NOMO-1 treated with dmso at 0.1 percent for 144 hours (cell line): ENCODE results near the gene DBP.
A peak's percentile ranks its signal among the peaks of the same experiment; 100 is the strongest.
"Not testable (repeated sequence)": the region's sequence is repeated elsewhere in the genome, so short reads cannot be mapped to it uniquely, and the experiment has no call there.

Experiments
- DNase-seq: peaks from one replicate; lab custom pipeline; 2025; ENCODE audit not compliant: unreplicated experiment; lab: John Stamatoyannopoulos, UW

Gene DBP

DNA sequence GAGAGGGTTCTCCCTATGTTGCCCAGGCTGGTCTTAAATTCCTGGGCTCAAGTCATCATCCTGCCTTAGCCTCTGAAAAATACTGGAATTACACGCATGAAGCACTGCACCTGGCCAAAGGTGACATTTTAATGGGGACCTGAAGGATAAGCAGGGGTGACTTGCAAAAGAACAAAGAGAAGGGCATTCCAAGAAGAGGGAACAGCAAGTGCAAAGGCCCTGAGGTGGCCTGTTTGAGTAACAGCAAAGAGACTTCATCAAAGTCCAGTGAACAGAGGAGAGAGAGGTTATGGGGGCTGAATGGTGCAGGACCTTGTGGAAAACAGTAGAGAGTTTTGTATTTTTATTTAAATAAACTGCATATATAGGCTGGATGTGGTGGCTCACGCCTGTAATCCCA is 4.7 kb upstream of the DBP start:
- no peak for DNase-seq

DNA sequence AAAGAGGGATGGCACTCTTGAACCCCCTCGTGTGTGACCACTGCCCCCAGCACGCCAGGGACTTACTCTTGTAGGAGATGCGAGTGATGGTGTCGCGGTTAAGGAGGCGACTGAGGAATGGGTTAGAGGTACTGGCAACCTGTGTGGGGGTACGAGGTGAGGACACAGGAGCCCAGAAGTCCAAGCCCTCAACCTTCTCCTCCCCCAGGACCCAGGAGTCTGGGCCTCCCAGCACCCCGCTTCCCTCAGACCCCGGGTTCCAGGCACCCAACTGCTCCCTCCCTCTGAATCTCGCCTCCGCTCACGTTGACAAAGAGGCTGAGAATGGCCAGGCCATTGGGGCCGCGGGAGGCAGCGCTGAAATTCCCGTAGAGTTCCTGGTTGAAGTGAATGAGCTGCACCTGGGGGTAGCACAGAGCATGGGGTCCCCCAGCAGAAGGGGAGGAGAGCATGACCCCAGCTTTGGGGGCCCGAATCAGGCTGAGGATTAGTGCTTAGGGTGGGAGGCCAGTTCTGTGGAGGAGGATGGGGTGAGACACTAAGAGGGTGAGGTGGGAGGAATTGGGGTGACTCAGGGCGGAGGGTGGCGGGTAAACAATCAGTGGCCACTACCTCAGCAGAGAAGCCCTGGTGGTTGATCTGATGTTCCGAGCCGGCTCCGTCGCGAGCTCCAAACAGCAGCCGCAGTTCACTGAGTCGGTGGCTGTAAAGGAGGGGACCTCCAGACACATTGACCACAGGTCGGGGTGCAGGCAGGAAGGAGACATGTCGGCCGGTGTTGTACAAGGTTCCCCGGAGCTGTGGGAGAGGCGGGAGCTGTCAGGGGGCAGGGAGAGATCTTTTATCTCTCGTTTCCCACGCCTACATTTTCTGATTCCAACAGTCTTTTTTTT is 2.5 kb upstream of the DBP start:
- DNase-seq = no peak

DNA sequence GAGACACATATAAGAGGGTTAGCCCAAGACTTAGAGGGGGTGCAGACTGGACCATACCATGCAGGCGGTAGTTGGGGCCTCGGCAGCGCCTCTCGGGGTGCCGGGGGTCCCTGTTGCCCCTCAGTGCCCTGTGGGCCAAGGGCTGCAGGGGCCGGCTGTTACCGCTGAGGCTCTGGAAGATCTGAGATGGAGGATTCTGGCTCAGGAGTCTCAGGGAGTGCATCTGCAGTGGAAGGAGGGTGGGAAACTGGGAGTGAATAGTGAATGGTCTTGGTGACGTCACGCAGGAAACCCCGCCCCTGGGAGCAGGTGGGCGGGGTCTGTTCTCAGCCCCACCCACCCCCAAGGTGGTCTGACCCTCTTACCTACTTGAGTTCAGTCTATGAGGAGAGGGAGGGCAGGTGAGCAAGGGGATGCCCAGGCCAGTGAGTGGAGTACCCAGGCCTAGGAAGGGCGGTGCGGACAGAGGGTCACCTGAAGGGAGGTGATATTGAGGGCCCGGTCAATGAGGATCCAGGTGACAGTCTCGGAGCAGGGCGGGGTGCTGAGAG is 1.7 kb upstream of the DBP start:
- DNase-seq = no peak

DNA sequence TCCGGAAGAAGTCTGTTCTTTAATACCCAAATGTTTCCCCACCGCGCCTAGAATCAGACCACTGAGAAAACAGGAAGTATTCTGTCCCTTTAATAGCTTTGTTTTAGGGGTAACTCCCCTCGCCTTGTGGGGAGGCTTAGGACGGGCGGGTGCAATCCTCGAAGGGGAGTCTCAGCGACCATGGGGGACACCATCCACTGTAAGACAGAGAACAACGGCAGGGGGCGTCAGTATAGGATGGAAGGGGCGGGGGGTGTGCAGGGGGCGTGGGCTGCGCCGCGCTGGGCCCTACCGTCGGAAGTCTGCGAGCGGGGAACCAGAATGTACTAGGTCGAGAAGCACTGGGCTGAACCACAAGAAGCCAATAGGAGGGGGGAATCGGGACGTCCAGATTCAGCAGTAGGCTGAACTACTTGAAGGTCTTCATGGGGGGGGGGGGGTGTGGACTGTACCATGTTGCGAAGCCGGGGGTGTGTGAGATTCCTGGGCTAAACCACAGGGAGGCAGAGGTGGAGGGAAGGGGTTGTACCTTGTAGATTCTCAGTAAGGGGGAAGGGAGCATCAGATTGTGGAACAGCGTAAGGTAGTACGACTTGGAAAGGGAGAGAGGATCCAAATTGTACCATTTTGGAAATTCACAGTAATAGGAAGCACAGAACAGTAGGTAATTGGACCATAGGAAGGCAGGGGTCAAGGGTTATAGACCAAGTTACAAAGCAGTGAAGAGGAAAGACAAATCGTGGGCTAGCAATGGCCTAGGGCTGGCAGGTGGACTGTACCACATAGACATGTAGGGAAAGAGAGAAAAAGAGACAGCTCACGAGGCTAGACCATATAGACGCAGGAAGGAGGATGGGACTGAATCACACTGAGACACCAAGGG is 1.0 kb upstream of the DBP start:
- peak; percentile 75 for DNase-seq

DNA sequence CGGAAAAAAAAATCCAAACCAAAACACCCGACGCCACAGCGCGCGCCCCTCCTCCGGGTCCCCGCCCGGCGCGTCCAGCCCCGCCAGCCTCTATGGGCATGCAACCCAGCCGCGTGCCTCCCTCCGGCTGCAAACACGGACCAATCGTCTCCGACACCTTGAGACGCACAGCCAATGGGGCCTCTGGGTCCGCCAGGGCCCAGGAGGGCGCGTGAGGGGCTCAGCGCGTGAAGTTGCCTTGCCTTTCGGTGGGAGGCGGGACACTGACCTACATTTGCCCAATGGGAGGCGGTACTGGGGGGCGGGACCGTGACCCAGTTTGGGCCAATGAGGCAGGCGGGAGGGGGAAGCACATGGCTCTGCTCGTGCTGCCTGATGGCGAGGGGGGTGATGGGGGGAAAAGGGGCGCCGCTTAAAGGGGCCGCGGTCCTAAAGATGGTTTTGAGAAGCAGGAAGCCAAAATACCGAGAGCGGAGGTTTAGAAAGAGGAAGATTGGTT is 319 bp upstream of the DBP start:
- DNase-seq = peak; percentile 98

DNA sequence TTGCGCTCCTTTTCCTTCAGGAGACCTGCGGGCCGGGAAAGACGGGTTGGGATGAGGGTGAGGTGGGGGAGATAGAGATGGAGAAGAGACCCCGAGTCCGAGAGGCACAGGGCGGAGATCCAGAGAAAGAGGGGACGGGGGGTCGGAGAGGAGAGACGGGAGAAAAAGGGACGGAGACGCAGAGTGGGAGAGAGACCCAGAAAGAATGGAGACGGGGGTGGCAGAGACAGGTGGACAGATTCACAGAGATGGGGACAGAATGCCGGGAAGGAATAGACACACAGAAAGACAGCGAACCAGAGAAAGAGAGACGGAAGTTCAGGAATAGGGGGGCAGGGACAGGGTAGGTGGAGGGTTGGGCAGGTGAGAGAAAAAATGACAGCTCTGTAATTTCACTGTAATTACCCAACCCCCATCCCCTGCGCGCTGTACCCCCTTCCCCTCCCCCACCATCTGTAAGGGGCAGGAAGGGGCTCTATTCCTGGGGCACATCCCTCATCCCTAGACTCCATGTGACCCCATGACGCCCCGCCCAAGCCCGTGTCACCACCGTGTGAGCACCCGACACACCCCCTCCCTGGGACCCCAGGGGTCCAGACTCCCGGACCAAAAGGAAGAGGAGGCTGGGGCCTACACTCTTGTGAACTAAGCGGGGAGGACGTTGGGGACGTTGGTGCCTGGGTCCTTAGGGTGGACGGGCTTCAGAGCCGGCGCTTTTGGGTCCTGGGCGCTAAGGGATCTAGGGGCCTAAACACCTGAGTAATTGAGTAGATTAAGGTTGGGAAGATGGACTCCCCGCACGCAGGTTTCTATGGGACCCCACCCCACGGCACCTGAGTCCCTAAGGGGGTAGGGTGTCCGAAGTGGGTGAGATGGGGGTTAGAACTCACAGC is 967 bp downstream of the DBP start:
- no peak for DNase-seq

DNA sequence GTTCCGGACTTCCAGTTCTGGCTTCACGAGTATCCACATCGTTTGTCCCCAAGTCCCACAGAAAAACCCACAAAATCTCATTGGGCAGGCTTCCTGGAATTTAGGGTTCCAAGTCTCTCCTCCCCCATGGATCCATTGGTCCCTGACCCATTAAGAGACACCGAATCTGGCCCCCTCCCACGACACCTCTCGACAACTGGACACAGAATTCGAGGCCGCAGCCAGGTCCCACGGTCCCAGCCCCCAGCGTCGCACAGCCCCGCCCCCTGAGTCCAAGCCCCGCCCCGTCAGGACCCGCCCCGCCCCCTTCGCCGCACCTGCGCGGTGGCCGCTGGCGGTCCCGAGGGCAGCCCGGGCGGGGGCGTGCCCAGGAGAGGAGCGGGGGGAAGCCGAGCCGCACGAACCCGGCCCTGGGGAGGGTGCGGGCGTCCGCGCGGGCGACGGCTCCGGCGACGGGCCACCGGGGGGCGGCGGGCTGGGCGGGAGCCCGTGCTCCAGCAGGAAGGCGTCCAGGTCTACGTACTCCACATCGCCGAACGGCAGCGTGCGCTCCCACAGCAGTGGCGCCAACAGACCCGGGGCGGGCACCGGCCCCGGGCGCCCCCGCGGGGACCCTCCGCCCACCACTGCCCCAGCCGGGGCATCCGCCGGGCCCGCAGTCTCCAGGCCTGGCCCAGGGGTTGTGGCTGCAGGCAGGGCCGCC is 1.8 kb downstream of the DBP start:
- DNase-seq = peak; percentile 51

DNA sequence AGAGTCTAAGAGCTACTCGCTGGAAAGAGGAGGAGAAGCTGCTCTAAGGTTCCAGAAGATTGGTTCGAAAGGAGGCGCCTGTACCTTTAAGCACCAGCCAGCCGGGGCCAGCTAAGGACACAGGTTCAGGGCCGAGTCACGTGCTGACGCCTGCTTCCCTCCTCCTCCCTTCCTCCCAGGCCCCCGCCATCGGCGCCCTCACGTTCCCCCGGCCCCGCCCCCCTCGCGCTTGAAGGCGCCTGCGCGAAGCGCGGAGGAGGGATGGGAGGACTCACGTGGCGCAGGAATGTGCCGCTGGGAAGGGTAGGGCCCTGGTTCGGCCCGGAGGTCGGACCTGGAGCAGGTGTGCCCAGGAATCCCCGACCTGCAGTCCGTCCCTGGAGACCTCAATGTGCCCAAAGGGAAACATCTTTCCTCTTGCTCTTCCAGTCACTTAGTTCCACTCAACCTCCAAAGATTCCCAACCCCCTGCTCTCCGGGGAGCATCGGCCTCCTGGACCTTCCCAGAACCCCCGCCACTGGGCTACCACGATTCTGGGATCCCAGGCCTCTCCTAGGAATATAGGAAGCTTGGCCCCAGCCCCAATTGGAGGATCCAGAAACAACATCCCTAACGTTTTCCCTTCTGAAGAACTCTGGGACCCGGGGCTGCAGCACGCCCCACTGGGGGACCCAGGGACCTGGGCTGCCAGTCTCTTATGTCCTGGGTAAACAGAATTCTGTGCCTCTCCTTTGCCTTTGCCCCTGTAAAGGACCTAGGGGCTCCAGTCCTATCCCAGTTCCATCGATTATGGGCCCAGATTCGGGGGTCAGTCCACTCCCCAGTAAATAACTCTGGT is 2.5 kb downstream of the DBP start:
- DNase-seq = peak; percentile 93

DNA sequence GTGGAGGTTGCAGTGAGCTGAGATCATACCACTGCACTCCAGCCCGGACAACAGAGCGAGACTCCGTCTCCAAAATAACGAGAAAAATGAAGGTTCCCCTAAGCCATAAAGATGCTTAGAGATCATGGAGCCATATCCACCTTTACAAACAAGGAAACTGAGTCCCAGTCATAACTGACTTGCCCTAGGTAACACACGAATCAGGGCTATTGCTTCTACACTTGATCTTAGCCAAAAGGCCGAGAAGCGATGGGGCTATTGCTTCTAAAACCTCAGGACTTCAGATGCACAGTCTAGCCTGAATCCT is 3.2 kb downstream of the DBP start:
- no peak for DNase-seq

DNA sequence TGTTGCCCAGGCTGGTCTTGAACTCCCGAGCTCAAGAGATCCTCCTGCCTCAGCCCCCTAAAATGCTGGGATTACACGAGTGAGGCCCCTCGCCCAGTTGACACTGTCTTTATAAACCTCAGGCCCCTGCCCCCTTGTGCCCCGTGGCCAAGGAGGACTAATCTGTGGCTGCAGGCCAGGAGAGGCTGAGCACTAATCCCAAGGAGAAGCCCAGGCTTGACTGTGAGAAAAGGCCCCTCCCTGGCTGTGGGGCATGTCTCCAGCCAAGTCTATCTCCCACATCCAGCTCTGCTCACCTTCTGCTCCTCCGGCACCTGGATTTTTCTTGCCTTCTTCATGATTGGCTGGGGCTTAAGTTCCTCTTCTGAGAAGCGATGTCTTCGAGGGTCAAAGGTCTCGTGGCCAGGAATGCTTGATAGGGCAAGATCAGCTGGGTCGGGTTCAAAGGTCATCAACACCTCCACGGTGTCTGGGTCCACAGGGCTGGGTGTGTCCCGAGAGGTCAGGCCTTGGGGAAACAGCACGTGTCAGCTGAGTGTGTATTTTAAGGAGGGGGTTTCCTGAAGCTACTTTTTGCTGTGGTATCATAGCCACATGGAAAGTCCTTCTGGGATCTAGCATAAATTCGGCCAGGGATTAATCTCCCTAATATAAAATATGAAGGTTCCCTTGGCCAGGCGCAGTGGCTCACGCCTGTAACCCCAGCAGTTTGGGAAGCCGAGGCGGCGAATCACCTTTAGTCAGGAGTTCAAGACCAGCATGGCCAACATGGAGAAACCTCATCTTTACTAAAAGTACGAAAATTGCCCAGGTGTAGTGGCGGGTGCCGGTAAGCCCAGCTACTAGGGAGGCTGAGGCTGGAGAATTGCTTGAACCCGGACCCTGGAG is 3.8 kb downstream of the DBP start:
- DNase-seq = no peak

DNA sequence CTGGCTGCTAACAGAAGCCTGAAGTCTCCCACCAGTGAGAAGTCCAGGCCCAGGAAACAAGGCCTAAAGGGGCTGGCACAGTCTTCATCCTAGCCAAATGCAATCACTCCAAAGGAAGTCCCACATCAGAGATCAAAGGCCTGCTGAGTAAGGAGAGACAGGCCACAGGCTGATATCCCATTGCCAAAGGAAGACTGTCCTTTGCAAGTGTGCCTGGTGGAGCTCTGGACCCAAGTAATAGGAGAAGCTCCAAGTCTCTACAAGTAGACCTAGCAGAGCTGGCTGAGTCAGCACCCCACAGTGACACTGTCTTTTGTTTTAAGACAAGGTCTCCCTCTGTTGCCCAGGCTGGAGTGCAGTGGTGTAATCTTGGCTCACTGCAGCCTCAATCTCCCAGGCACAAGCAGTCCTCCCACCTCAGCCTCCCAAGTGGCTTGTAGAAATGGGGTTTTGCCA is 4.5 kb downstream of the DBP start:
- no peak for DNase-seq

DNA sequence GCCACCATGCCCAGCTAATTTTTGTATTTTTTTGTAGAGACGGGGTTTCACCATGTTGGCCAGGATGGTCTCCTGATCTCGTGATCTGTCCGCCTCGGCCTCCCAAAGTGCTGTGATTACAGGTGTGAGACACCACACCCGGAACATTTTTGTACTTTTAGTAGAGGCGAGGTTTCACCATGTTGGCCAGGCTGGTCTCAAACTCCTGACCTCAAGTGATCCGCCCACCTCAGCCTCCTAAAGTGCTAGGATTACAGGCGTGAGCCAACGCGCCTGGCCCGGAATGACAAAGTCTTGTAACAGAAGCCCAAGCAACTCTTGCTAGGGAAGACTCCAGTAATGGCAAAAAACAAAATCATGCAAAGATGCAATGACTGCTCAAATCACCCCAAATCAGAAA is 4.9 kb downstream of the DBP start:
- not testable (repeated sequence) for DNase-seq

DNA sequence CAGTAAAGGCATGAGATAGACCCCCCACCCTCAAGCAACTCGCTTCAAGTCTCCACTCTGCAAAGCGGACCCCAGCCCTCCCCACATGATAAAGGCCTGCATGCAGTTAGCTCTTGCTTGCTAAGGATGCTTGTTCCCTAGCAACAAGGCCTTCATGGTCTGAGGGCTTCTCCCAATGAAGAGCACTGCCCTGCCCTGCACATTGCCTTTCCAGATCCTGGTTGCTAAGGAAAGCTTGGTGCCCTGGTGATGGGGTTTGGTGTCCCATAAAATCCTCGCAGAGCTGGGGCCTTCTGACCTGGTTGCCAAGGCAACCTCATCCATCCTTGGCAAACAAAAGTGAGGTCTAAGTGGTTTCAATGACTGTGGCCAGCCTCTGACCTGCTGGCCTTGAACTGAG is 6.0 kb downstream of the DBP start:
- DNase-seq = no peak

DNA sequence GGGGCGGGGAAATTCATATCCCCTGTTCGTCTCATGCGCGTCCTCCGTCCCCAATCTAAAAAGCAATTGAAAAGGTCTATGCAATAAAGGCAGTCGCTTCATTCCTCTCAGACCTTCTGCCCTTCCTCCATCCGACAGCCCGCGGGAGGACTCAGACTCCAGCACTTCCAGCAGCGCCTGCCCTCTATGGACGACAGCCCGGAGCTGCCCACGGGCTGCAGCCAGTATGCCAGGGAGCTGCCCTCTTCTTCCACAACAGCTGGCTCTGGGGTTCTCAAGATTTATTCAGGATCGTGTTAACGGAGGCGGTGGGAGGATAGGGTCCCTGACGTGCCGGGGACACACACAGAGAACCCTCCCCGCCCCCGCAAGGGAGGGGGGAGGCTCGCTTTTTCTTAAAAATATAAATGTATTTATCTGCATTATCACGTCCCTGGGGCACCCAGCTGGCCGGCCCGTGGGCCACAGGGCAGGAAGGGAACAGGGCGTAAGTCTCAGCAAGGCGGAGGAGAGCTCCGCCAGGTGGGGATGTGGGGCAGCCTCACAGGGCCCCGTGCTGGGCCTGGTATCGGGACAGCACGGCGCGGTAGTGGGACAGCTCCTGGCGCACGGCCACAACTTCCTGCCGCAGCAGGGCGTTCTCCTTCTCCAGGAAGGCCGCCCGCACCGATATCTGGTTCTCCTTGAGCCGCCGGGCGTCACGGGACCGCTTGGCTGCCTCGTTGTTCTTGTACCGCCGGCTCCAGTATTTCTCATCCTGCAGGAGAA is 6.7 kb downstream of the DBP start:
- no peak for DNase-seq

DNA sequence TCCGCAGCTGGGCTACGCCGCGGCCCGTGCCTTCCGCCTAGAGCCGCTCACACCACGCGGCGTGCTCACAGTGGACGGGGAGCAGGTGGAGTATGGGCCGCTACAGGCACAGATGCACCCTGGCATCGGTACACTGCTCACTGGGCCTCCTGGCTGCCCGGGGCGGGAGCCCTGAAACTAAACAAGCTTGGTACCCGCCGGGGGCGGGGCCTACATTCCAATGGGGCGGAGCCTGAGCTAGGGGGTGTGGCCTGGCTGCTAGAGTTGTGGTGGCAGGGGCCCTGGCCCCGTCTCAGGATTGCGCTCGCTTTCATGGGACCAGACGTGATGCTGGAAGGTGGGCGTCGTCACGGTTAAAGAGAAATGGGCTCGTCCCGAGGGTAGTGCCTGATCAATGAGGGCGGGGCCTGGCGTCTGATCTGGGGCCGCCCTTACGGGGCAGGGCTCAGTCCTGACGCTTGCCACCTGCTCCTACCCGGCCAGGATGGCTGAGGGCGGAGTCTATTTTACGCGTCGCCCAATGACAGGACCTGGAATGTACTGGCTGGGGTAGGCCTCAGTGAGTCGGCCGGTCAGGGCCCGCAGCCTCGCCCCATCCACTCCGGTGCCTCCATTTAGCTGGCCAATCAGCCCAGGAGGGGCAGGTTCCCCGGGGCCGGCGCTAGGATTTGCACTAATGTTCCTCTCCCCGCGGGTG is 7.4 kb downstream of the DBP start:
- no peak for DNase-seq

DNA sequence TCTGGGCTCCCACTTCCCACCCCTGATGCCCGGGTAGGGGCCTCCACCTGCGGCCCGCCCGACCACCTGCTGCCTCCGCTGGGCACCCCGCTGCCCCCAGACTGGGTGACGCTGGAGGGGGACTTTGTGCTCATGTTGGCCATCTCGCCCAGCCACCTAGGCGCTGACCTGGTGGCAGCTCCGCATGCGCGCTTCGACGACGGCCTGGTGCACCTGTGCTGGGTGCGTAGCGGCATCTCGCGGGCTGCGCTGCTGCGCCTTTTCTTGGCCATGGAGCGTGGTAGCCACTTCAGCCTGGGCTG is 7.9 kb downstream of the DBP start:
- no peak for DNase-seq
